ENCODE results near the gene TCF15. TPM values are rescaled to one million over a fixed set of nuclear protein-coding genes. Genes with fewer than 3 reads are reported as not detected.

The TCF15 gene
- total and polyA plus RNA-seq, 2 of the 13 experiments (the other 11 are each of a cell fraction or from before 2014, with no cell fraction given), result not detected

GRCh38 chr20:645318-646106, 35.4 kb upstream of the TCF15 start (continued):
- no peak for TF ChIP-seq PHF5A (CRISPR knock-in tag; IDR thresholded peaks at IDR 0.05; ENCODE audit: low read depth, unreplicated experiment)
- TF ChIP-seq TCF7 (IDR thresholded peaks at IDR 0.05; ENCODE audit: low read depth), result no peak; the same call in 1 of the 2 replicates
- no peak for TF ChIP-seq ZNF512B (CRISPR knock-in tag; IDR thresholded peaks at IDR 0.05; ENCODE audit: borderline replicate concordance)
- no peak; the same call in 1 of the 2 replicates for TF ChIP-seq EZH2 (conservative IDR thresholded peaks at IDR 0.05; ENCODE audit: low read depth, low read length)
- no peak for TF ChIP-seq TBX3 (IDR thresholded peaks at IDR 0.05; ENCODE audit: borderline replicate concordance)
- TF ChIP-seq FOXO1 (CRISPR knock-in tag; IDR thresholded peaks at IDR 0.05), result no peak; the same call in 1 of the 2 replicates
- no peak for TF ChIP-seq IRX3 (CRISPR knock-in tag; IDR thresholded peaks at IDR 0.05; ENCODE audit: borderline replicate concordance, low read depth)
- no peak for TF ChIP-seq CEBPZ (IDR thresholded peaks at IDR 0.05; ENCODE audit: low read length)
- TF ChIP-seq ZBTB1 (CRISPR knock-in tag; IDR thresholded peaks at IDR 0.05; ENCODE audit: borderline replicate concordance), result no peak
- peak; percentile 74; the same call in 1 of the 2 replicates for TF ChIP-seq ZNF609 (CRISPR knock-in tag; IDR thresholded peaks at IDR 0.05; ENCODE audit: borderline replicate concordance)
- peak; percentile 96; the same call in 1 of the 2 replicates for TF ChIP-seq ZNF567 (CRISPR knock-in tag; IDR thresholded peaks at IDR 0.05; ENCODE audit: borderline replicate concordance)
- TF ChIP-seq GMEB2 (CRISPR knock-in tag; IDR thresholded peaks at IDR 0.05; ENCODE audit: low read depth), result no peak
- peak; percentile 65; the same call in 1 of the 2 replicates for TF ChIP-seq ZBTB3 (CRISPR knock-in tag; IDR thresholded peaks at IDR 0.05; ENCODE audit: borderline replicate concordance, low read depth)
- TF ChIP-seq JUND (CRISPR knock-in tag; IDR thresholded peaks at IDR 0.05), result peak; percentile 52; the same call in 1 of the 2 replicates

Measured in HepG2 (cell line).